NCI-H2171 (cell line): Measurements from ENCODE around the gene ERC2.

Source experiments
- DNase-seq: peaks from one replicate; lab custom pipeline; 2025; lab: John Stamatoyannopoulos, UW

The ERC2 gene

DNA sequence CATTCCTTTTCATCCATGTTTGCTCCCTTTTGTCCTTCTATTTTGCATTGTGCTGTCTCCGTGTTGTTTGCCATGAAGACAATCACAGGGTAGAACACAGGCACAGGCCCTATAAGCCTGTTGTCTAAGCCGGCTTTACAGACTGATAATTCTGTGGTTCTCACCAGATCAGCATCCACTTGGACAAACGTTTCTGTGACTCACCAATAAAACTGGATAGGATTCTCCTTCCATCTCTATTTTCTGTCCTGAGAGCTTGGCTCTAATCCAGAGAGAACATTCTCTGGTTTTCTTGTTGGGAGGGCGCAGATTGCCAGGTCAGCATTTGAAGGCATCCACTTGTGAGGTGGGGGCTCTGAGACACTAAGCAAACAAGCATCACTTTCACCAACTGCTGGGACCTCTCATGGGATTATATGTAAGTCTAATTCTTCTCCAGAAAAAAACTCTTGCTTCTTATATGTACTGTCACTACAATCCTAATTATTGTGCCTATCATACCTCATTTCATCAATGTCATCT lies 101.6 kb downstream of the ERC2 start:
- no peak for DNase-seq

DNA sequence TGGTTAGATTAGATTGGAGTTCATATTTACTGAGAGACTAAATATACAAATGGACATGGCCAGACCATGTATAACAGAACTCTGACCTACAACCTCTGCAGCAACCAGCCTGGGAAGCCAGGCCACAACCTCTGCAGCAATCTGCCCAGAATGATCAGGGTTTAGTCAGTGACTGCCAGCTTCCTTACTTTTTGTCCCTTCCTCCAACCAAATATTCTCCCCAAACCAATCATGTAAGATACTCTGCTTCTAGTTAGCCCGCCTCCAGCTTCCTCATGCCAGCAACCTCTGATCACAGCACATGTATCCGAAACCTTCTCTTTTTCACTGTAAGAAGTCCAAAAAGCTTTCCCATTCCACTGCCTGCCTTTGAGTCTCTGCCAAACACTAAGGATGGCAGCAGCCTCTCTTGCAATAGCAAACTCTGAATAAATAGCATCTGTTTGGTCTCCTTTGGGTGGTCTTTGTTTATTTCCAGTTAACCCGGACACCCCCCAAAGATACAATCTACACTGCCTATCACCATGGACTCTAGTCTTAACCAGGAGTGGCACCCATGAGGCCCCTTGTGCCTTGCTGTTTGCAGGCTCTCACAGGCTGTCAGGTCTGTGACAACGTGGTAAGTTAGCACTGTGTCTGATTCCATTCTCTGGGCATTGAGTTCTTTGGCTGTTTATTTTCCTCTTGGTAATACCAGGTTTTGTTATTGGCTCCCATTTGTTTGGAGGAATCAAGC lies 102.2 kb downstream of the ERC2 start:
- no peak for DNase-seq

DNA sequence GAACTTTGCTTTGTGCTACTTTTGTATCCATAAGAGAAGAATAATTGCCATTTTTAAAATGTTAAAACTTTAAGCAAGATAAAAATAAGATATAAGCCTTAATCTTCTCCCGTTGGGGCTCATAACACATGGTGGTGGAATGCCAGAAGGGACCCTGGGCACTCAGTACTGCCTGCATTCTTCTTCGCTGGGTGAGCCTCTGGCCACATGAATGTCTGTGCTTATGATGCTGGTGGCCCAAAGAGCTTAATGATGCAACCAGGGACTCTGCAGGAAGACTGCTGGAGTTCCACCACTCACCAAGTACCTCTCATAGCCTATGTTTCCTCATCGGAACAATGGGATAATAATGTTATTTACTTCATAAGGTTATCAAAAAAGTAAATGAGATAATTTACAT lies 103.6 kb downstream of the ERC2 start:
- no peak for DNase-seq

DNA sequence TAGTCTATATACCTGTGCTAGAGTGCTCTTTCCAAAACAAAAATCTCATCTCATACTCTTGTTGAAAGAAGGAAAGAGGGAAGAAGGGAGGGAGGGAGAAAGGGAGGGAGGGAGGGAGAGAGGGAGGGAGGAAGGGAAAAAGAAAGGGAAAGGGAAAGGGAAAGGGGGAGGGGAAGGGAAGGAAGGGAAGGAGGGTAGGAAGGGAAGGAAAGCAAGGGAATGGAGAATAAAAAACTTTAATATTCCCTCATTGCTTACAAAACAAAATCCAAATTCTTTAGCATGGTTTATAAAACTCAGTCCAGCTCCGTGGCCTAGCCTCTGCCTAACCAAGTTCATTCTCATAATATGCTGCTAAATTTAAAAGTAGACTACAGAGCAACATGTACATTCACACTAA lies 104.5 kb downstream of the ERC2 start:
- no peak for DNase-seq

DNA sequence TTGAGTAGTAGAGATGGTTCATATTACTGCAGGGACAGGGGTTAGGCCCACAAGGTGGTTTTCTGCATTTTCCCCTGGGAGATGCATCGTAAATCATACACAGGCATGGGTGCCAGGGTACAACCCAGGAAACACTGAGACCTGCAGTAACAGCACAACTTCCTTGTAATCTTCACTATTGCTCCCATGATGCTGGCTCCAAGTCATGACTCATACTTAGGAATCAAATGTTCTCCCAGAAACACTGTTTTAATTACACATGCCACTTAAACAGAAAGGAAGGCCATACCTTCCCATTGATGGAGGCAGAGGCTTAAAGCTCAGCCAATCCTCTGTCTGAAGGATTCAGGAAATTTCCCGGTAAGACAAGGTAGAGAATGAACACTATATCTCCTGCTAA lies 106.5 kb downstream of the ERC2 start:
- no peak for DNase-seq

DNA sequence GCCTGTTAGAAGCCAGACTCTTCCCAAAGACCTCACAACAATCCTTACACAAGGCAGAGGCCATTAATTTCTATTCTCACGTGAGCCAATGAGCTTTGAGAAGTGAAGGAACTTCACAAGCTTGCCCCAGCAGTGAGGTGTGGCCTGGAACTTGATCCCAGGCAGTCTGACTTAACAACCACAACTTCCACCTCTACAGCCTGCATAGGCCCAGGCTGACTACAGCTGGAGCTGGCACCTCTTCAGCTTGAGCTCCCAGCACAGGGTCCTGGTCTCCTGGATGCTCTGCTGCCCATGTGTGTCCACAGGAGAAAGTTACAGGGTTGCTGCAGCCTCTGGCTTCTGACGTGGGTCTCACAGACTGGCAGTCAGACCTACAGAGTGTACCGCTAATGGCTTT lies 111.0 kb downstream of the ERC2 start:
- DNase-seq = no peak

DNA sequence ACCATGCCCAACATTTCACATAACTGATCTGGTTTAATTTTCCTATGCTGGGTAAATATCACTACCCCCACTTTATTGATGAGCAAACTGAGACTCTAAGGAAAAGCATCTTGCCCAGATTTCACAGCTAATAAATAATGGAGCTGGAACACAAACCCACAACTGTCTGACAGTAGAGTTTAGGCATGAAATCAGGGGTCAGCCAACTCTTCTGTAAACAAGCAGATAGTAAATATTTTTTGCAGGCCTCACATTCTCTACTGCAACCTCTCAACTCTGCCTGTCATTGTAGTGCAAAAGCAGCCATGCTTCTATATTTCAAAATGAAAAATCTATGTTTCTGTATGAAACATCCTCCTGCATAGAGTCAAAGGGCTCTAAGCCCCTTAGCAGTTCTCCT lies 111.5 kb downstream of the ERC2 start:
- DNase-seq = no peak

DNA sequence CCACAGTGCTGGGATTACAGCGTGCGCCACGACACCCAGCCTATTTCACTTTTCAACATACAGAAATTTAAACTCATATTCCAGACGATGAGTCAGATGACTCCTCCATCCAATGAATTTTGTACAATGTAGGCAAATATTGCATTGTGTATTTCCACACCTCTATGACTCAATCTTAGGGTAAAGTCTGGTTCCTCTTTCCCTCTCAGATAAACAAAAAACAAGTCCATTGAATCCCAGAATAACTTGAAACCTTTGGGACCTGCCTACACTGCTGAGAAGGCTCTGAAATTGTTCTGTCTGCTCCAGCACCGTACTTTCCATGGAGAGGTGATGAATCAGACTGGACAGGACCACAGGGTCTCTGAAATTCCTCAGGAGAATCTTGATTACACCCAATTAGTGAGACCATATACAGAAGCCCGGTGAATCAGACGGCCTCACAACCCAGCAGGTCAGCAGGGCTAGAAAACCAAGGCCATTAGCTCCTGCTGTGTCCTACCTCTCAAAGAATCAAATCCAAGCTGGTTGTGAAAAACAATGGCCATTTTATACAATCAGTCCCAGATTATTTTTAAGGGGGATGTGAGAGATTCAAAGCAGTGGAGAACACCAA lies 112.6 kb downstream of the ERC2 start:
- no peak for DNase-seq

DNA sequence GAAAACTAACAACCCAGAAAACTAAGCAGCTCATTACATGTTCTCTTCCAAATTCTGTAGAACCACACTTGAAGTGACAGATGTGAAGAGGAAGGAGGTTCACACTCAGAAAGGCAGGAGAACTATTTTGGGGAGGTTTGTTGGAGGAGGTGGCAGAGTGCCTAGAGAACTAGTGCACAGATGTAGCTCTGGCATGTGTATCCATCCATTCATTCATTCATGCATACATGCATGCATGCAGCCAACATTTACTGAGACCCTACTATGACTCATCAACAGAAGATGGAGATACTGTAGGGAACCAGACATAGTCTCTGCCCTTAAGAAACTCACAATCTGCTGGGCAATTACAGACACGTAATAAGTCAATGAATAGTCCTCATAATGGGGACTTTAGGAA lies 116.7 kb downstream of the ERC2 start:
- no peak for DNase-seq

DNA sequence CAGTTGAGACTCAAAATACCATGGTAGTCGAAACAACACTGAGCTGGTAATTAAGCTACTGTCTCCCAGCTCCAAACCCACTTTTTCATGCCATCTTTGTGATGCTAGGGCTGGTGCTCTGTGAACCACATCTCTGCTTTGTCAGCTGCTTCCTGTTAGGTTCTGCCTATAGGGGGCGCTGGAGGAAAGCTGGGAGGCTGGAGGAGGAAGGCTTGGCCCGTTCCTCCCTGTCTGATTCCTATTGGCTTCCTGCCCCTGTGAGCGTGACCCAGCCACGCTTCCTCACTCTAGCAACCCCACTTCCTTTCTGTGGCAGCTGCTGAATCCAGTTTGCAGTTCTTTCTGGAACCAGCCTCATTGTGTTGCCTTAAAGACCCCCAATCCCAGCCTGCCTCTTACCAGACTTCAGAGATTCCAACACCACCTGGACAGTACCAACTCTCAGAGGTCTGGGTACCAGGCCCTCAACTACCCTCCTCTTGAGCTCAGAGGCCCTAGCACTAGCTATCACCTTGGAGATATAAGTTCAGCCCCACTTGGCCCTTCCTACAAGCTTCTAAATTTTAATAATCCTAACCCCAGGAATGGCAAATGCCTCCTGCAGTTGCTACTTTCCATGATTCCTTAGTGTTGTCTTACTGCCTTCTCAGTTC lies 120.9 kb downstream of the ERC2 start:
- DNase-seq = no peak

DNA sequence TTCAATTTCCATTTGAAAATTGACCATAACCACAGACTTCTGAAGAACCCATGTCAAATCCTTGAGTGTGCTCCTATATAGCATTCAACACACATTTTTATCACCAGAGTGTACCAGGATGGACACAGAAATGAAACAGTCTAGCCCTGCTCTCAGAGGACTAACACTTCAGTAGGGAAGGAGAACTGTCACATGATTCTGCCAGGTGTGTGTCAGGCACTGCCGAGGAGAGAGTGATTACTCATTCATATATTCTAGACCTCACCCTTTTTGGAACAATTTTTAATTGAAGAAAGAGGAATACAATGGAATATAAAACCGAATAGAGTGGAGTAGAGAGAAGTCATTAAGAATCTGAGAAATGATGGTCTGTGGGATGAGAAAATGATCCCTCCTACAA lies 125.8 kb downstream of the ERC2 start:
- no peak for DNase-seq

DNA sequence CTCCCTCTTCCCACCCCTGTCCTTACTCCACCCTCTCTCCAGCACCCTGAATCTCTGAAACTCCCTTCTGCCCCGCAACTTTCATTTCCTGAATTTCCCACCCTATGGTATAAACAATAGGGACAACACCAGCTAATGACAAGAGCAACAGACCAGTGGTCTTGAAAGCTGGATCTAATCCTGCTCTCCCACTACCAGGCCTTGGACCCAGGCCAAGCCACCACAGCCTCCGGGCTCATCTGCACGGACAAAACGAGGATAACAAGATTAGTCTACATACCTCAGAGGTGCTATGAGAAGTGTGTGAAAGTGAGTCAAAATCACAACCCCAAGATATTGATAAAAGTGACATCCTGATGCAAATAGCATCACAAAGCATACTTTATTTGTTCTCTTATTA lies 128.6 kb downstream of the ERC2 start:
- DNase-seq = no peak

DNA sequence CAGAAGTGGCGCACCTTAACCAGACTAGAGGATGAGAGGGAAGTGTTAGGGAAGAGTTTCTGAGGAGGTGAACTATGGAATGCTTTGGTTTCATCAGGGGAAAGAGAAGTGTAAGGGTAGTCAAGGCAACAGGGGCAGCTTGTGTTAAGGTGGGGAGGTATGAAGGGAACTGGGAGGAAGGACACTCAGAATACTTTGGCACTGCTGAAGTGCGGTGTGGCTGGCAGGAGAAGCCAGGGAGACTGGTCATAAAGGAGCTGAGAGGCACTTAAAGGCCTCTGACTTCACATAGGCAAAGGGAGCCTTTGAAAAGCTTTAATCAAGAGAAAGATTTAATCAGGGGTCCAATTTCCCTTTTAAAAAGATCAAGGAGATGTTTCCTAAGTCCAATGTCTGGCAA lies 129.0 kb downstream of the ERC2 start:
- DNase-seq = no peak

DNA sequence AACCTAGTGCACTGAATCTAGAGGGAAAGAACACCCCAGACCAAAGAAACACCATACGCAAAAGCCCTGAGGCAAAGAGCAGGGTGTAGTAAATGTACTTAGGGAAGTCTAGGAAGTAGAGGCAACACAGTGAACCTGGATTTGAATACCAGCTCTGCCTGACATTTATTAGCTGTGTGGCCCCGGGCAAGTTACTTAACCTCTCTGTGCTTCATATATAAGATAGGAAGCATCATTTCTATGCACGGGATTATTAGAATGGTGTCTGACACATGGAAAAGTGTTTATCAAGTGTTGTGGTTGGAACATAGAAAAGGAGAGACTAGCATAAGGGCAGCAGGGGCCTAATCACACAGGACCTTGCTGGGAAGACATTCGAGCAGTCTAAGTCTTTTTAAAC lies 132.2 kb downstream of the ERC2 start:
- DNase-seq = no peak

DNA sequence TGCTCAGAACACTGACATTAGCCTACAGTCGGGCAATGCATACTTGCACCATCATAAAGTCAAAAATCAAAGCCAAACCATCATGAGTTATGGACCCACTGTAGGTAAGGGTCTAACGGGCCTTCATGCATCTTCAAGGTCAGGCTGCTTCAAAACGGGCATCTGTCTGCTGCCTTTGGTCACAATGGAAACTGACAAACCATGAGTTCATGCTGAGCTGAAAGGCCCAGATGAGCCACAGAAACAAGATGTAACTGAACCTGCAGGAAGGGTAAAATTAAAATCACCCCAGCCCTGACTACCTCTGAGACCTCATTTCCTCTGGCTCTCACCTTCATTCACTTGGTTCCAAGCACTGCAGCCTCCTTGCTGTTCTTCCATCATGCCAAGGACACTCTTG lies 143.8 kb downstream of the ERC2 start:
- DNase-seq = no peak

DNA sequence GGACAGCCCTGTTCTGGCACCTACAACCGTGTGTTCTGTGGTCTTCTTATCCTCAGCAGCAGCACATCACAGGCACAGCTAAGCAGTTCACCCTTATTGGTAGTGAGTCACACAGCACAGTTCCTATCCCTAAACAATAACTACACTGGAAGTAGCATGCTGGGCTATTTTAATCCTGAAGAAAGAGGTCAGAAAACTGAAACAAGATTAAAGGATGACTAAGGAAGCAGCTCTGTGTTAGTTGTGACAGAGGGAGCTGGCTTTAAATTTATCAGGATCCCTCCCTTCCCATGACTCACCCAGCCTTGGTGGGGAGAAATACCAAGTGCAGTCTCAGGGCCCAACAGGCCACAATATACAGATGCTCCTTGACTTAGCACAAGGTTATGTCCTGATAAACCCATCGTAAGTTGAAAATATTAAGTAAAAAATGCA lies 144.3 kb downstream of the ERC2 start:
- no peak for DNase-seq

DNA sequence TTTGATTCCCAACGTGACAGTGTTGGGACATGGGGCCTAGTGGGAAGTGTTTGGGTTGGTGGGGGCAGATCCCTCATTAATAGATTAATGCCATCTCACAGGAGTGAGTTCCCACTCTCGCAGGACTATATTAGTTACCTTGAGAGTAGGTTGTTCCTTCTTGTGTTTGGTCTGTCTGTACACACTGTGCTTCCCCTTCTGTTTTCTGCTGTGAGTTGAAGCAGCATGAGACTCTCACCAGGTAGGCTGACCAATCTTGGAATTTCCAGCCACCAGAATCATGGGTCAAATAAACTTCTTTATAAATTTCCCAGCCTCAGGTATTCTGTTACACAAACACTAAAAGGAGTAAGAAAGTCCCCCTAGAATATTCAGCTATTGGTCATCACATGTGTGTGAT lies 145.4 kb downstream of the ERC2 start:
- no peak for DNase-seq

DNA sequence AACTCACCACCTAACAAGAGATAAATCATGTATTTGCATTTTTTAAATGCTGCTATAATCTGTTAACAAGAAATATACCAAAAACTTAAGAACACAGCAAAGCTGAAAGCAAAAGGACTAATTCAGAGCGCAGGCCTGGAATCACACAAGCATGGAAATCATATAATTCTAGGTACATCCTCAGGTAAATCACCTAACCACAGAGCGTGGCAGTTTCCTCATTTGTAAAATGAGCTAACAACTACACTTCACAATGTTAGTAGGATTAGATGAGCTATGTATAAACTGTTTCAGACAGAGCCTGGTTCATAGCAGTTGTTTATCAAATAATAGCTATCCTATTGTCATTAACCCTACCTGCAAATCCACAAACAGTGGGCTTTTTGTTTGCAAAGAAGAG lies 146.4 kb downstream of the ERC2 start:
- no peak for DNase-seq

DNA sequence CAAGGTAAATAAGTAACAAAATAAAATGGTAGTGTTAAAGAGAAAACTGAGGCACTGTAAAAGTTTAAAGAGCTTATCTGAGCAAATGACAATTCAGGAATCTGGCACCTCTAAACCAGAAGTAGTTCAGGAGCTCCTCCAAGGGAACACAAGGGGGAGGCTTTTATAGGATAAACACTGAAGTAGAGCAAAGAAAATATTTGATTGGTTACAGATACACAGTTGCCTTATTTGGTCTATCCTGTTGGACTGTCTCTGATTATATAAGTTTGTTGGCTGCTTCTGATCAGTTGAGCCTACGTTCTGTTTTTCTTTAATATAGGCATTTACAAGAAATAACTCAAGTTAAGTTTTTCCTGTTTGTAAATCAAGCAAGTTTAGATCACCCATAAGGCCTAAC lies 146.9 kb downstream of the ERC2 start:
- no peak for DNase-seq

DNA sequence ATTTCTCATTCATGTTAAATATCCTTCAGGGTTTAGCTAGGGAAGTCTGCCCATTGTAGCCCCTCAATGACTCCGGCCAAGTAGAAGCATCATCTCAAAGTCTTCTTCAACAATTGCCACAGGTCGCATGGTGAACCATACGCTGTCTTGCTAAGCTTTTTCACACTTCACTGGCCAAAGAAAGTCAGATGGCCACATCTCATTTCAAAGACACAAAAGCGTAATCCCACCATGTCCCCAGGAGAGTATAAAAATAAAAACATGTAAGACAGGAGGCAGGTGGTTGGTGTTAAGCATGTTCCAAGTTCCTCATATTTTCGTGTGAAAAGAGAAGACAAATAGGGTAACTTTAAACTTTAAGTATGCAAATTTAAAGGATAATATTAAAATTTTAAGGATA lies 147.4 kb downstream of the ERC2 start:
- no peak for DNase-seq

DNA sequence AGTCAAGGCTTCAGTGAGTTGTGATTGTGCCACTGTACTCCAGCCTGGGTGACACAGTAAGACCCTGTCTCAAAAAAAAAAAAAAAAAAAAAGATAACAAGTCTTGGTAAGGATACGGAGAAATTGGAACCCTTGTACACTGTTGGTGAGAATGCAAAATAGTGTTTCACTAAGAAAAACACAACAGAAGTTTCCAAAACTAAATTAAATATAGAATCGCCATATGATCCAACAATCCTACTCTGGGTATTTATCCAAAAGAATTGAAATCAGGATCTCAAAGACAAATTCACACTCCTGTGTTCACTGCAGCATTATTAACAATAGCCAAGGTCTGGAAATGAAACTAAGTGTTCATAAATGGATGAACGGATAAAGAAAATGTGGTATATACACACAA lies 149.4 kb downstream of the ERC2 start:
- no peak for DNase-seq

DNA sequence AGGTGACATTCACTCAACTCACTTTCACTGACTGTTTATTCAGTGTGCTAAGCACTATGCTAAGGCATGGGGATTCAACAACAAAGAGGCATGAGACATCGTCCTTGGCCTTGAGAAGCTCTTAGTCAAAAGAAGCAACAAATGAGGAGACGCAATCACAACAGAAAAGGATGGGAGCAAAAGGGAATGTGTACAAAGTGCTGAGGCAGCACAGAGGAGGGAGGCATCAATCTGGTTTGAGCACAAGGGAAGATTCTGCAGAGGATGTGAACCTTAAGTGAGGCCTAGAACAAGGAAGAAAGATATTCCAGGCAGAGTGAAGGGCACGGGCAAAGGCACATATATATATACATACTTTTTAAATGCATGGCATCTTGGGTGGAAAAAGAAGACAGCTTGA lies 151.3 kb downstream of the ERC2 start:
- no peak for DNase-seq

DNA sequence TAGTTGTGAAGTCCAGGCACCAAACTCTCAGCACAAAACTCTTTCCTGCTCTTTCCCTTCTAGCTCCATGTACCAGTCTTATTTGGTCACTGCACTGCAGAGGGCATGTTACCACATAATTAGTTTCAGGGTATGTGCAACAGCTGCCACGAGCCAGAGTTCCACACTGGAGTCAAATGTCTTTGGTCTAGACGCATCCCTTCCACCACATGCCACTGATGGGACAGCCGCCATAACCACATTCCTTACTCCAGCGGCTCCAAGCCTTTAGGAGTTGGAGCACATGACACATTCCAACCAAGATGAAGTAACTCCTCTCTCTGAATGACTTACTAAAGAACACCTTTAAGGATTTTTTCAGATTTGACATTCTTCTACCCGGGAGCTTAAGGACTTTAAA lies 153.4 kb downstream of the ERC2 start:
- no peak for DNase-seq
